SK-N-SH treated with all-trans-retinoic acid at 6 μM for 48 hours (cell line): ENCODE measurements around the gene AMIGO1.

Experiments used
- ATAC-seq: fragments of 200-7000 bp; cut with Tn5 transposase; 3 replicates; pipeline ENCODE4 v1.9.1; 2020; ENCODE audit warnings: mild to moderate bottlenecking, moderate library complexity
- ARNTL ChIP-seq: fragments of 450-650 bp; formaldehyde crosslinking; IDR thresholded peaks from 2 replicates; pipeline ENCODE4 v1.5.0; 2020; ENCODE audit warnings: low read depth, mild to moderate bottlenecking, moderate library complexity, borderline replicate concordance
- BACH2 ChIP-seq: fragments of 250-450 bp; sonication (Bioruptor Pico); IDR thresholded peaks from 2 replicates; pipeline ENCODE4 v1.9.0; 2021; ENCODE audit warnings: mild to moderate bottlenecking, borderline replicate concordance
- CREB5 ChIP-seq: fragments of 250-450 bp; sonication (Bioruptor Pico); IDR thresholded peaks from 2 replicates; pipeline ENCODE4 v1.5.1; 2020; ENCODE audit warnings: low read depth, mild to moderate bottlenecking, moderate library complexity
- CSDC2 ChIP-seq: fragments of 250-450 bp; sonication (Bioruptor Pico); IDR thresholded peaks from 2 replicates; pipeline ENCODE4 v1.5.0; 2020; ENCODE audit warnings: mild to moderate bottlenecking, moderate library complexity
- CSRNP3 ChIP-seq: fragments of 250-450 bp; sonication (Bioruptor Pico); IDR thresholded peaks from 2 replicates; pipeline ENCODE4 v1.5.1; 2021; ENCODE audit warnings: mild to moderate bottlenecking, moderate library complexity
- GLIS3 ChIP-seq: fragments of 250-450 bp; sonication (Bioruptor Pico); IDR thresholded peaks from 2 replicates; pipeline ENCODE4 v1.5.0; 2020; ENCODE audit warnings: mild to moderate bottlenecking, moderate library complexity
- OSR1 ChIP-seq: fragments of 250-450 bp; sonication (Bioruptor Pico); IDR thresholded peaks from 2 replicates; pipeline ENCODE4 v1.8.0; 2022; ENCODE audit warnings: moderate library complexity, mild to moderate bottlenecking, inconsistent platforms
- PATZ1 ChIP-seq: fragments of 250-450 bp; sonication (Bioruptor Pico); IDR thresholded peaks from 2 replicates; pipeline ENCODE4 v1.8.0; 2020; ENCODE audit warnings: mild to moderate bottlenecking, moderate library complexity, borderline replicate concordance
- POU6F1 ChIP-seq: fragments of 250-450 bp; sonication (Bioruptor Pico); IDR thresholded peaks from 2 replicates; pipeline ENCODE4 v1.8.0; 2021; ENCODE audit warnings: low read depth, mild to moderate bottlenecking, moderate library complexity, borderline replicate concordance
- RARB ChIP-seq: fragments of 250-450 bp; sonication (Bioruptor Pico); IDR thresholded peaks from 2 replicates; pipeline ENCODE4 v1.8.0; 2021; ENCODE audit warnings: mild to moderate bottlenecking, moderate library complexity
- SNAI2 ChIP-seq: fragments of 250-450 bp; sonication (Bioruptor Pico); IDR thresholded peaks from 2 replicates; pipeline ENCODE4 v1.5.0; 2020; ENCODE audit warnings: mild to moderate bottlenecking, moderate library complexity
- TCF4 ChIP-seq: fragments of 250-450 bp; sonication (Bioruptor Pico); IDR thresholded peaks from 2 replicates; pipeline ENCODE4 v1.8.0; 2021; ENCODE audit warnings: mild to moderate bottlenecking, moderate library complexity, borderline replicate concordance
- TOX ChIP-seq: fragments of 250-450 bp; sonication (Bioruptor Pico); IDR thresholded peaks from 2 replicates; pipeline ENCODE4 v1.8.0; 2021; ENCODE audit warnings: mild to moderate bottlenecking, moderate library complexity, borderline replicate concordance
- TSHZ2 ChIP-seq: fragments of 250-450 bp; sonication (Bioruptor Pico); IDR thresholded peaks from 2 replicates; pipeline ENCODE4 v1.5.0; 2020; ENCODE audit warnings: mild to moderate bottlenecking, moderate library complexity
- ZC3H10 ChIP-seq: fragments of 250-450 bp; sonication (Bioruptor Pico); IDR thresholded peaks from 2 replicates; pipeline ENCODE4 v1.5.1; 2021; ENCODE audit warnings: mild to moderate bottlenecking, moderate library complexity
- ZFP3 ChIP-seq: fragments of 250-450 bp; sonication (Bioruptor Pico); IDR thresholded peaks from 2 replicates; pipeline ENCODE4 v1.5.0; 2020; ENCODE audit warnings: mild to moderate bottlenecking, moderate library complexity
- ZNF8 ChIP-seq: fragments of 450-650 bp; formaldehyde crosslinking; IDR thresholded peaks from 2 replicates; pipeline ENCODE4 v1.5.0; 2020; ENCODE audit warnings: mild to moderate bottlenecking, moderate library complexity

Gene AMIGO1

GRCh38 chr1:109467301-109467777, 42.2 kb downstream of the AMIGO1 start (continued):
- TF ChIP-seq POU6F1 (CRISPR knock-in tag) (no peak), OSR1 (CRISPR knock-in tag) (no peak), GLIS3 (CRISPR knock-in tag) (no peak), TOX (CRISPR knock-in tag) (no peak)

- TF ChIP-seq BACH2 (CRISPR knock-in tag): no peak
- TF ChIP-seq, all 23 proteins: peak for 0
- peak; percentile 64 for ATAC-seq
Observed at GRCh38 chr1:109466452-109467300, 42.9 kb downstream of the AMIGO1 start, which contains the start of gene SYPL2. Gene SYPL2, plus strand, starts transcription at chr1:109466546. Its CDS starts 298 bp downstream, at chr1:109466844.

- ATAC-seq: no peak
- TF ChIP-seq SNAI2 (CRISPR knock-in tag) (no peak), ZFP3 (no peak), TOX (CRISPR knock-in tag) (no peak), TCF4 (CRISPR knock-in tag) (no peak), ZNF8 (CRISPR knock-in tag) (no peak), CSRNP3 (CRISPR knock-in tag) (no peak), GLIS3 (CRISPR knock-in tag) (no peak), ZC3H10 (CRISPR knock-in tag) (no peak), TSHZ2 (CRISPR knock-in tag) (no peak), RARB (CRISPR knock-in tag) (no peak), CSDC2 (CRISPR knock-in tag) (no peak), POU6F1 (CRISPR knock-in tag) (no peak), CREB5 (CRISPR knock-in tag) (no peak), ARNTL (no peak), PATZ1 (CRISPR knock-in tag) (no peak)
Observed at GRCh38 chr1:109466125-109466451, 43.4 kb downstream of the AMIGO1 start.
